Liver (tissue), 3 donors: ENCODE results near the gene CELF5.

Experiments
- HNF4A ChIP-seq, 2 donors: conservative IDR thresholded peaks; 2 replicates each; pipeline ENCODE4 v1.6.1; 2016; ENCODE audit warnings: antibody characterized with exemption in 2 of 2, mild to moderate bottlenecking in 2 of 2
- JUND ChIP-seq, 2 donors: IDR thresholded peaks; 2 replicates each; pipeline ENCODE4 v1.6.1; 2016; ENCODE audit warnings: antibody characterized with exemption in 2 of 2
- REST ChIP-seq: IDR thresholded peaks from 2 replicates; pipeline ENCODE4 v1.6.1; 2016; ENCODE audit warnings: antibody characterized with exemption, mild to moderate bottlenecking
- TF ChIP-seq, protein P1 (sequence below): fragments of 150-350 bp; IDR thresholded peaks from 2 replicates; pipeline ENCODE4 v1.5.1; 2017; ENCODE audit warnings: improper control_type of control experiment, low read depth, low read length; ENCODE audit not compliant: missing input control
- TF ChIP-seq, protein P2 (sequence below): IDR thresholded peaks from 2 replicates; pipeline ENCODE4 v1.6.1; 2016; ENCODE audit warnings: antibody characterized with exemption
- donor health status: healthy.
- donor health status: healthy.

DNA sequence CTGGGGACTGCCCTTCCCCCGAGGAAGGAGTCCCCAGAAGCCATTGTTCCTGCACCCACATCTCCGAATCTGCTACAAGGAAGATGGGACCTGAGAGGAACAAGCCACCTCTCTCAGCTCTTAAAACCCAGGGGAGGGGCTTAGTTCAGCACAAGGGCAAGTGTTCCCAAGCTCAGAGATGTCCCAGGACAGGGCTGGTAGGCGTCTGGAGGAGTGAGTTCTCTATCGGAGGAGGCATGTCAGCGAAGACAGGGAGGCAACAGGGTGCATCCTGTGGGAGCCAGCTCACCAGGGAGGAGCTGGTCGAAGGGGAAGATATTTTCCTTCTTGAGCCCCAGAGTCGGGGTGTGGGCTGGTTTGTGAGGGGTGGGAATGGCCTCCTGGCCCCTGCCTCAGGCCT, 54.8 kb downstream of the CELF5 start:
- TF ChIP-seq, protein P1, sequence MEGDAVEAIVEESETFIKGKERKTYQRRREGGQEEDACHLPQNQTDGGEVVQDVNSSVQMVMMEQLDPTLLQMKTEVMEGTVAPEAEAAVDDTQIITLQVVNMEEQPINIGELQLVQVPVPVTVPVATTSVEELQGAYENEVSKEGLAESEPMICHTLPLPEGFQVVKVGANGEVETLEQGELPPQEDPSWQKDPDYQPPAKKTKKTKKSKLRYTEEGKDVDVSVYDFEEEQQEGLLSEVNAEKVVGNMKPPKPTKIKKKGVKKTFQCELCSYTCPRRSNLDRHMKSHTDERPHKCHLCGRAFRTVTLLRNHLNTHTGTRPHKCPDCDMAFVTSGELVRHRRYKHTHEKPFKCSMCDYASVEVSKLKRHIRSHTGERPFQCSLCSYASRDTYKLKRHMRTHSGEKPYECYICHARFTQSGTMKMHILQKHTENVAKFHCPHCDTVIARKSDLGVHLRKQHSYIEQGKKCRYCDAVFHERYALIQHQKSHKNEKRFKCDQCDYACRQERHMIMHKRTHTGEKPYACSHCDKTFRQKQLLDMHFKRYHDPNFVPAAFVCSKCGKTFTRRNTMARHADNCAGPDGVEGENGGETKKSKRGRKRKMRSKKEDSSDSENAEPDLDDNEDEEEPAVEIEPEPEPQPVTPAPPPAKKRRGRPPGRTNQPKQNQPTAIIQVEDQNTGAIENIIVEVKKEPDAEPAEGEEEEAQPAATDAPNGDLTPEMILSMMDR: no peak
- TF ChIP-seq HNF4A (conservative IDR thresholded peaks at IDR 0.05) (no peak), REST (no peak), JUND (IDR thresholded peaks at IDR 0.05) (no peak)
- TF ChIP-seq, protein P2, sequence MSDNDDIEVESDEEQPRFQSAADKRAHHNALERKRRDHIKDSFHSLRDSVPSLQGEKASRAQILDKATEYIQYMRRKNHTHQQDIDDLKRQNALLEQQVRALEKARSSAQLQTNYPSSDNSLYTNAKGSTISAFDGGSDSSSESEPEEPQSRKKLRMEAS: no peak
